Measurements from ENCODE around the gene SCART1. TPM values are rescaled to one million over a fixed set of nuclear protein-coding genes. Genes with fewer than 3 reads are reported as not detected.

The SCART1 gene
- total and polyA plus RNA-seq, 10 of the 15 experiments (the other 5 are each of a cell fraction or from before 2014, with no cell fraction given) = 0.05 to 22.0 (median 0.58) TPM

DNA sequence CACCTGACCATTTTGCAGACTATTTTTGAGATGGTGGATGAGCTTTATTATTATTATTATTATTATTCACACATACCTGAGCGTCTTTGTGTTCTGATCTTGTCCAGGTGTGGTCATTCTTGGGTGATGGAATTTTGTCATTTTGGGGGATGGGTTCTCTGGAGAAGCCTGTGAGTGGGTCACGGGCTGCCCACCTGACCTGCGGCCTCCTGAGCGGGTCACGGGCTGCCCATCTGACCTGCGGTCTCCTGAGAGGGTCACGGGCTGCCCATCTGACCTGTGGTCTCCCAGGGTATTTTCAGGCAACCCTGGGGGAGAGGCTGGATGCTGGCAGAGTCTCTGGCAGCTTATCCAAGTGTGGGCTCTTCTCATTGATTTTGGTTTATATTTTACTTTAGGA is 7.3 kb downstream of the SCART1 start:
- no peaks in the 10 kb centered on the region; the same call in 2 of the 3 replicates for H3K9me3 ChIP-seq (replicated peaks; ENCODE audit: control insufficient read depth, insufficient read depth, low read length)
- H4K20me1 ChIP-seq (ENCODE audit: control insufficient read depth, insufficient read depth) = no peaks in the 10 kb centered on the region
- H3K27me3 ChIP-seq (replicated peaks in 1 of 2; ENCODE audit: control insufficient read depth in 2 of 2, insufficient read depth in 2 of 2, low read length in 1 of 2) = no peaks in the 10 kb centered on the region
- no peaks in the 10 kb centered on the region for H3K36me3 ChIP-seq (ENCODE audit: control insufficient read depth in 2 of 2, insufficient read depth in 2 of 2, low read length in 1 of 2)
- in situ Hi-C loops (cut with MboI) (no loop called here), intact Hi-C loops (cut with micrococcal nuclease; ENCODE audit: unreplicated experiment) (no loop called here)
- FAIRE-seq (no peak), DNase-seq (ENCODE audit: low read depth, low spot score) (no peak), ATAC-seq (no peak)
- RAD21 ChIA-PET (ENCODE audit: unreplicated experiment) = no interaction called here
- SMC1A ChIA-PET (ENCODE audit: uncharacterized antibody, unreplicated experiment) = no interaction called here
- no peak overlapping the region for H3K27ac ChIP-seq (ENCODE audit: control insufficient read depth, insufficient read depth)
- no peak overlapping the region for H3K4me2 ChIP-seq (ENCODE audit: control insufficient read depth, insufficient read depth)
- WGBS (ENCODE audit: insufficient coverage, insufficient replicate concordance, low lambda C conversion rate, missing lambda C conversion rate) = 49% methylated on average over 7 of the region's 7 CpGs
- no peaks in the 10 kb centered on the region for H3K4me1 ChIP-seq (ENCODE audit: control insufficient read depth, insufficient read depth, low read length)
- H3K9ac ChIP-seq (ENCODE audit: control insufficient read depth, insufficient read depth, low read length) = no peak overlapping the region
- H2AFZ ChIP-seq (ENCODE audit: control insufficient read depth, low read depth, low read length) = no peak overlapping the region
- POLR2A ChIA-PET = no interaction called here
- CTCF ChIA-PET = no interaction called here
- BruUV-seq (replicated peaks) = no TSS peak
- no peaks in the 10 kb centered on the region for H3K79me2 ChIP-seq (ENCODE audit: control insufficient read depth, insufficient read depth, low read length)
- no peak overlapping the region for H3K4me3 ChIP-seq
- no peak for TF ChIP-seq WRNIP1 (IDR thresholded peaks at IDR 0.05; ENCODE audit: borderline replicate concordance, low read depth, low read length)
- no peak for TF ChIP-seq CUX1 (IDR thresholded peaks at IDR 0.05; ENCODE audit: insufficient replicate concordance, low read depth, low read length)
- TF ChIP-seq, protein P1, sequence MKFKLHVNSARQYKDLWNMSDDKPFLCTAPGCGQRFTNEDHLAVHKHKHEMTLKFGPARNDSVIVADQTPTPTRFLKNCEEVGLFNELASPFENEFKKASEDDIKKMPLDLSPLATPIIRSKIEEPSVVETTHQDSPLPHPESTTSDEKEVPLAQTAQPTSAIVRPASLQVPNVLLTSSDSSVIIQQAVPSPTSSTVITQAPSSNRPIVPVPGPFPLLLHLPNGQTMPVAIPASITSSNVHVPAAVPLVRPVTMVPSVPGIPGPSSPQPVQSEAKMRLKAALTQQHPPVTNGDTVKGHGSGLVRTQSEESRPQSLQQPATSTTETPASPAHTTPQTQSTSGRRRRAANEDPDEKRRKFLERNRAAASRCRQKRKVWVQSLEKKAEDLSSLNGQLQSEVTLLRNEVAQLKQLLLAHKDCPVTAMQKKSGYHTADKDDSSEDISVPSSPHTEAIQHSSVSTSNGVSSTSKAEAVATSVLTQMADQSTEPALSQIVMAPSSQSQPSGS (IDR thresholded peaks at IDR 0.05; ENCODE audit: low read length) = no peak
- TF ChIP-seq NFYB (IDR thresholded peaks at IDR 0.05; ENCODE audit: insufficient read depth, low read depth, low read length) = no peak
- TF ChIP-seq TCF12 (IDR thresholded peaks at IDR 0.05; ENCODE audit: low read depth, low read length) = no peak
- no peak for TF ChIP-seq RELB (IDR thresholded peaks at IDR 0.05; ENCODE audit: low read depth)
- TF ChIP-seq EGR1 (IDR thresholded peaks at IDR 0.05; ENCODE audit: borderline replicate concordance in 1 of 2, low read depth in 2 of 2, low read length in 2 of 2) = no peak
- TF ChIP-seq CEBPB (IDR thresholded peaks at IDR 0.05; ENCODE audit: borderline replicate concordance in 1 of 2, low read depth in 2 of 2, low read length in 2 of 2) = no peak
- TF ChIP-seq RAD51 (IDR thresholded peaks at IDR 0.05) = no peak
- no peak for TF ChIP-seq HDAC2 (IDR thresholded peaks at IDR 0.05)
- TF ChIP-seq, protein P2, sequence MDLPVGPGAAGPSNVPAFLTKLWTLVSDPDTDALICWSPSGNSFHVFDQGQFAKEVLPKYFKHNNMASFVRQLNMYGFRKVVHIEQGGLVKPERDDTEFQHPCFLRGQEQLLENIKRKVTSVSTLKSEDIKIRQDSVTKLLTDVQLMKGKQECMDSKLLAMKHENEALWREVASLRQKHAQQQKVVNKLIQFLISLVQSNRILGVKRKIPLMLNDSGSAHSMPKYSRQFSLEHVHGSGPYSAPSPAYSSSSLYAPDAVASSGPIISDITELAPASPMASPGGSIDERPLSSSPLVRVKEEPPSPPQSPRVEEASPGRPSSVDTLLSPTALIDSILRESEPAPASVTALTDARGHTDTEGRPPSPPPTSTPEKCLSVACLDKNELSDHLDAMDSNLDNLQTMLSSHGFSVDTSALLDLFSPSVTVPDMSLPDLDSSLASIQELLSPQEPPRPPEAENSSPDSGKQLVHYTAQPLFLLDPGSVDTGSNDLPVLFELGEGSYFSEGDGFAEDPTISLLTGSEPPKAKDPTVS (IDR thresholded peaks at IDR 0.05; ENCODE audit: low read depth, low read length) = no peak
- no peak for TF ChIP-seq RUNX3 (IDR thresholded peaks at IDR 0.05; ENCODE audit: low read length)
- no peak for TF ChIP-seq SMARCA5 (IDR thresholded peaks at IDR 0.05)
- no peak for TF ChIP-seq SIX5 (IDR thresholded peaks at IDR 0.05; ENCODE audit: low read depth, low read length, severe bottlenecking)
